ENCODE measurements around the gene TIAM1.

Gene TIAM1

DNA sequence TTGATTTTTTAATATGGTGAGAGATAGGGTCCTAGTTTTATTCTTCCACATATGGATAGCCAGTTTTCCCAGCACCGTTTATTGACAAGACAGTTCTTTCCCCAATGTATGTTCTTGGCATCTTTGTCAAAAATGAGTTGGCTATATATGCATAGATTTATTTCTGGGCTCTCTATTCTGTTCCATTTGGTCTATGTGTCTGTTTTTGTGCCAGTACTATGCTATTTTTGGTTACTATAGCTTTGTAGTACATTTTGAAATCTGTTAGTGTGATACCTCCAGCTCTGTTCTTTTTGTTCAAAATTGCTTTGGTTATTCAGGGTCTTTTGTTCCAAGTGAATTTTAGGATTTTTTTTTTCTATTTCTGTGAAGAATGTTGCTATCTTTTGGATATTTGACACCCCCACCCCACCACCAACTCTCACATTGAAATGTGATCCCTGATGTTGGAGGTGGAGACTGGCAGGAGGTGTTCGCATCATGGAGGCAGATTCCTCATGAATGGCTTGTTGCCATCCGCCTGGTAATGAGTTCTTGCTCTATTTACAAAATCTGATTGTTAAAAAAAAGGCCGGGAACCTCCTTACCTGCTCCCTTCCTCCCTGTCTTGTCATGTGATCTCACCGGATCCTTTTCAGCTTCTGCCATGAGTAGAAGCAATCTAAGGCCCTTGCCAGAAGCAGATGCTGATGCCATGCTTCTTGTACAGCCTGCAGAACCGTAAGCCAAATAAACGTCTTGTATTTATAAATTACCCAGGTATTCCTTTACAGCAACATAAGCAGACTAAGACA lies 251.0 kb downstream of the TIAM1 start:
- TF ChIP-seq CTCF (IDR thresholded peaks at IDR 0.05): no peak
- no peak for DNase-seq (ENCODE audit: low spot score)
- Histone ChIP-seq H3K4me3 (no peak overlapping the region), H3K27ac (no peak overlapping the region)

DNA sequence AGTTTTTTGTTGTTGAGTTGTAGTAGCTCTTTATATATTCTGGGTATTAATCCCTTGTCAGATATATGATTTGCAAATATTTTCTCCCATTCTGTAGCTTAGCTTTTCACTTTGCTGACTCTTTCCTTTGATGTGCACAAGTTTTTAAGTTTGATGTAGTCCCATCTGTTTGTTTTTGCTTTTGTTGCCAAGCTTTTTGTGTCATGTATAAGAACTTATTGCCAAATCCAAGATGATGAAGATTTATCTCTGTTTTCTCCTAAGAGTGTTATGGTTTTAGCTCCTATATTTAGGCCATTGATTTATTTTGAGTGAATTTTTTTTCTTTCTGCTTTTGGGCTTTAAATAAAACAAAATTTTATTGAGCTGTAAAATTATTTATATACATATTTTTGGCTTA lies 253.7 kb downstream of the TIAM1 start:
- H3K27ac ChIP-seq: no peak overlapping the region
- DNase-seq (ENCODE audit: low spot score): no peak
- no peak overlapping the region for H3K4me3 ChIP-seq
- TF ChIP-seq CTCF (IDR thresholded peaks at IDR 0.05): no peak

DNA sequence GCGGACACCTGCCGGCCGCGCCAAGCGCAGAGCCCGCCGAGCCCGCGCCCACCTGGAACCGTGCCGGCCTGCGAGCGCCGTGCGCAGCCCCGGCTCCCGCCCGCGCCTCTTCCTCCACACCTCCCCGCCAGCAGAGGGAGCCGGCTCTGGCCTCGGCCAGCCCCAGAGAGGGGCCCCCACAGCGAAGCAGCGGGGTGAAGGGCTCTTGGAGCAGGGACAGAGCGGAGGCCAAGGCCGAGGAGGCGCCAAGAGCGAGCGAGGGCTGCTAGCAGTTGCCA lies 255.6 kb downstream of the TIAM1 start:
- DNase-seq (ENCODE audit: low spot score): no peak

DNA sequence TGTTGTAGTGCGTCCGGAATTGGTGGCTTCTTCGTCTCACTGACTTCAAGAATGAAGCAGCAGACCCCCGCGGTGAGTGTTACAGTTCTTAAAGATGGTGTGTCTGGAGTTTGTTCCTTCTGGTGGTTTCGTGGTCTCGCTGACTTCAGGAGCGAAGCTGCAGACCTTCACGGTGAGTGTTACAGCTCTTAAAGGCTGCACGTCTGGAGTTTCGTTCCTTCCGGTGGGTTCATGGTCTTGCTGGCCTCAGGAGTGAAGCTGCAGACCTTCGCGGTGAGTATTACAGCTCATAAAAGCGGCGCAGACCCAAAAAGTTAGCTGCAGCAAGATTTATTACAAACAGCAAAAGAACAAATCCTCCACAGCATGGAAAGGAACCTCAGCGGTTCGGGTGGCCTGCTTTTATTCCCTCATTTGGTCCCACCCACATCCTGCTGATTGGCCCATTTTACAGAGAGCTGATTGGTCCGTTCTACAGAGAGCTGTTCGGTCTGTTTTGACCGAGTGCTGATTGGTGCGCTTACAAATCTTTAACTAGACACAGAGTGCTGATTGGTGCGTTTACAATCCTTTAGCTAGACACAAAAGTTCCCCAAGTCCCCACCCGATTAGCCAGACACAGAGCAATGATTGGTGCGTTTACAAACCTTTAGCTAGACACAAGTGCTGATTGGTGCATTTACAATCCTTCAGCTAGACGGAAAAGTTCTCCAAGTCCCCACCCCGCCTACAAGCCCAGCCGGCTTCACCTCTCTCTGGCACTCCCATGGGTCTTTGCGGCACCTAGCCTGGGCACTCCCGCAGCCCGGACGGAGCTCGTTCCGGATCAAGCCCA lies 256.2 kb downstream of the TIAM1 start:
- H3K27ac ChIP-seq: no peak overlapping the region
- DNase-seq (ENCODE audit: low spot score): no peak
- TF ChIP-seq CTCF (IDR thresholded peaks at IDR 0.05): no peak
- H3K4me3 ChIP-seq: no peak overlapping the region

More for the DNA sequence above, 255.6 kb downstream of the TIAM1 start:
- no peak overlapping the region for H3K4me3 ChIP-seq
- TF ChIP-seq CTCF (IDR thresholded peaks at IDR 0.05): no peak
- no peak overlapping the region for H3K27ac ChIP-seq

DNA sequence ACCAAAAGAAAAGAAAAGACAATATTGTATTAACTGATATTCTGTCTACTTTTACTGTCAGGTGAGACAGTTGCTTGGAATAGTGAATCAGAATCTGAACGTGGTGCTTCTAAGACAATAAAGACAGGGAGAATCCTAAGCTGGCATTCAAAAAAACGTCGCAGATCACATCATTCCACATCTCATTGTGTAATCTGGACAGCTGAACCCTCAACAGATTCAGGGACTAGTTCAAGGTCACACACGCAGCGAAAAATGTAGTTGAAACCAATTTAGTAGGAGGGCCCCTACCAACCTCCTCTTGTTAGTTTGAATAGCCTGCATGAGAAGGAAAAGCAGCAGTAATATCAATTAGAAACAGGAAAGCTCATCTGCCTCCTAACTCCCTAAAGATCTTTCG lies 259.4 kb downstream of the TIAM1 start:
- Histone ChIP-seq H3K27ac (no peak overlapping the region), H3K4me3 (no peak overlapping the region)
- peak; percentile 12 for DNase-seq (ENCODE audit: low spot score)
- no peak for TF ChIP-seq CTCF (IDR thresholded peaks at IDR 0.05)

GRCh38 chr21:31078796-31079195 lies 265.3 kb downstream of the TIAM1 start:
- Histone ChIP-seq H3K4me3 (no peak overlapping the region), H3K27ac (no peak overlapping the region)
- TF ChIP-seq CTCF (IDR thresholded peaks at IDR 0.05): no peak
- DNase-seq (ENCODE audit: low spot score): no peak

DNA sequence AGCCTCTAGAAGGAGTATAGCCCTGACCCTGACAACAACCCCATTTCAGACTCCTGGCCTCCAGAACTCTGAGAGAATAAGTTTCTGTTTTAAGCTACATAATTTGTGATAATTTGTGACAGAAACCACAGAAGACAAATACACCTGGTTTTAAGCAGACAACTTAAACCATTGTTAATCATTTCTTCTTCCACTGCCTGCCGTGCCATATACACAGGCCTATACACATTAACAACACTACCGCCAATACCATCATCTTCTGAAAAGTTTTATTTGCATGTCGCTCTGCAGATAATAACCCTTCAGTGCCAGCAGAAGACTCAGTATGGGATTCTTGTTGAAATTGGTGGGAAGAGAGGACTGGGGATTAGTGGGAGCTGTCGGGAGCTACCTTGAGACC lies 265.8 kb downstream of the TIAM1 start:
- DNase-seq (ENCODE audit: low spot score): no peak
- TF ChIP-seq CTCF (IDR thresholded peaks at IDR 0.05): no peak
- no peak overlapping the region for H3K27ac ChIP-seq
- no peak overlapping the region for H3K4me3 ChIP-seq
